GM23338 (cell line): ENCODE measurements around the gene SRPX2.

Source experiments
- EZH2 ChIP-seq: fragments of 200-600 bp; sonication (generic); IDR thresholded peaks from one replicate; pipeline ENCODE4 v1.8.0; 2017; ENCODE audit warnings: antibody characterized with exemption, mild to moderate bottlenecking, low read depth; ENCODE audit not compliant: unreplicated experiment
- NANOG ChIP-seq: IDR thresholded peaks from 2 replicates; pipeline ENCODE4 v1.6.1; 2016; ENCODE audit warnings: antibody characterized with exemption, borderline replicate concordance
- POLR2AphosphoS5 ChIP-seq: IDR thresholded peaks from 2 replicates; pipeline ENCODE4 v1.6.1; 2016; ENCODE audit warnings: antibody characterized with exemption, low read depth
- TF ChIP-seq, protein P1 (sequence below), 2 experiments: fragments of 200-600 bp in 1 of 2; sonication (generic) in 1 of 2; conservative IDR thresholded peaks; 2 replicates each; pipeline versions ENCODE4 v1.5.1 to v1.6.1; 2016 to 2017; ENCODE audit warnings: antibody characterized with exemption in 2 of 2, low read depth in 2 of 2, mild to moderate bottlenecking in 2 of 2, moderate library complexity in 1 of 2

DNA sequence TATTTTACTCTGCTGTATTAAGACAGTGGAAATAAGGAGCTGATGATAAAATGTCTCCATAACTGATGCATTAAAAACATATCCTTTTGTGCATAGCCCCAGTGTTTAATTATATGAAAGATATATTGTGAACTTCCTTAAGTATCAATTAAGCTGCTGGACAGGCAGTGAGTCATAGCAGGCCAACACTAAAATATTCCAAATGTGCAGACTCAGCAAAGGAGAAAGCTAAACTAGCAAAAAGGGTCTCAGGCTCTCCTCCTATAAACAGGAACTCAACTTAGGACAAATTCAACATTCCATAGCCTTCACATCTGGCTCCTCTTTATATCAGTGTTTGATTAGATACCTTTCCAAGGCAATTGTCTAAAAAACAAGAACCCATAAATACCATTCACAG, 43.7 kb upstream of the SRPX2 start:
- TF ChIP-seq, protein P1, sequence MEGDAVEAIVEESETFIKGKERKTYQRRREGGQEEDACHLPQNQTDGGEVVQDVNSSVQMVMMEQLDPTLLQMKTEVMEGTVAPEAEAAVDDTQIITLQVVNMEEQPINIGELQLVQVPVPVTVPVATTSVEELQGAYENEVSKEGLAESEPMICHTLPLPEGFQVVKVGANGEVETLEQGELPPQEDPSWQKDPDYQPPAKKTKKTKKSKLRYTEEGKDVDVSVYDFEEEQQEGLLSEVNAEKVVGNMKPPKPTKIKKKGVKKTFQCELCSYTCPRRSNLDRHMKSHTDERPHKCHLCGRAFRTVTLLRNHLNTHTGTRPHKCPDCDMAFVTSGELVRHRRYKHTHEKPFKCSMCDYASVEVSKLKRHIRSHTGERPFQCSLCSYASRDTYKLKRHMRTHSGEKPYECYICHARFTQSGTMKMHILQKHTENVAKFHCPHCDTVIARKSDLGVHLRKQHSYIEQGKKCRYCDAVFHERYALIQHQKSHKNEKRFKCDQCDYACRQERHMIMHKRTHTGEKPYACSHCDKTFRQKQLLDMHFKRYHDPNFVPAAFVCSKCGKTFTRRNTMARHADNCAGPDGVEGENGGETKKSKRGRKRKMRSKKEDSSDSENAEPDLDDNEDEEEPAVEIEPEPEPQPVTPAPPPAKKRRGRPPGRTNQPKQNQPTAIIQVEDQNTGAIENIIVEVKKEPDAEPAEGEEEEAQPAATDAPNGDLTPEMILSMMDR (conservative IDR thresholded peaks at IDR 0.05; ENCODE audit: low read depth in 2 of 2) = no peak
- no peak for TF ChIP-seq POLR2AphosphoS5
- no peak for TF ChIP-seq NANOG
- TF ChIP-seq EZH2 = no peak
